HEK293 (cell line): Measurements from ENCODE around the gene COX19.

ENCODE experiments used
- BCL6B ChIP-seq: fragments of 450-650 bp; formaldehyde crosslinking; IDR thresholded peaks from 2 replicates; pipeline ENCODE4 v1.5.1; 2017; ENCODE audit warnings: missing biosample characterization, missing genetic modification characterization
- CTCF ChIP-seq: fragments of 450-650 bp; formaldehyde crosslinking; IDR thresholded peaks from 2 replicates; pipeline ENCODE4 v1.5.1; 2016; ENCODE audit warnings: missing biosample characterization, missing genetic modification characterization
- YY1 ChIP-seq: fragments of 450-650 bp; formaldehyde crosslinking; IDR thresholded peaks from 2 replicates; pipeline ENCODE4 v1.5.1; 2018; ENCODE audit warnings: missing biosample characterization, missing genetic modification characterization
- ZBTB44 ChIP-seq: fragments of 450-650 bp; IDR thresholded peaks from 2 replicates; pipeline ENCODE4 v1.5.1; 2018; ENCODE audit warnings: missing biosample characterization, mild to moderate bottlenecking, missing genetic modification characterization
- ZNF239 ChIP-seq: fragments of 450-650 bp; formaldehyde crosslinking; IDR thresholded peaks from 2 replicates; pipeline ENCODE4 v1.5.1; 2016; ENCODE audit warnings: missing biosample characterization, missing genetic modification characterization
- ZNF274 ChIP-seq, 2 experiments: fragments of 200-500 bp in 1 of 2; fragments of 450-650 bp in 1 of 2; sonication (Bioruptor generic) in 1 of 2; formaldehyde crosslinking in 1 of 2; IDR thresholded peaks; 2 replicates each; pipeline versions ENCODE4 v1.5.1 to v1.6.1; 2014 to 2016; ENCODE audit warnings: borderline replicate concordance in 1 of 2, inconsistent platforms in 1 of 2, low read length in 1 of 2, missing biosample characterization in 1 of 2, missing genetic modification characterization in 1 of 2
- ZNF324 ChIP-seq: fragments of 450-650 bp; formaldehyde crosslinking; IDR thresholded peaks from 2 replicates; pipeline ENCODE4 v1.5.1; 2016; ENCODE audit warnings: missing biosample characterization, missing genetic modification characterization
- ZNF610 ChIP-seq: fragments of 450-650 bp; formaldehyde crosslinking; IDR thresholded peaks from 2 replicates; pipeline ENCODE4 v1.5.1; 2016; ENCODE audit warnings: missing biosample characterization, missing genetic modification characterization, borderline replicate concordance
- ZNF837 ChIP-seq: fragments of 450-650 bp; formaldehyde crosslinking; IDR thresholded peaks from 2 replicates; pipeline ENCODE4 v1.5.1; 2016; ENCODE audit warnings: missing biosample characterization, missing genetic modification characterization
- ZSCAN16 ChIP-seq: fragments of 450-650 bp; formaldehyde crosslinking; IDR thresholded peaks from 2 replicates; pipeline ENCODE4 v1.5.1; 2016; ENCODE audit warnings: missing biosample characterization, missing genetic modification characterization
- TF ChIP-seq, protein P1 (sequence below): fragments of 450-650 bp; formaldehyde crosslinking; IDR thresholded peaks from 2 replicates; pipeline ENCODE4 v1.5.1; 2016; ENCODE audit warnings: missing biosample characterization, missing genetic modification characterization
- TF ChIP-seq, protein P2 (sequence below): fragments of 450-650 bp; formaldehyde crosslinking; conservative IDR thresholded peaks from 2 replicates; pipeline ENCODE4 v1.5.1; 2016; ENCODE audit warnings: low read depth, missing biosample characterization, missing genetic modification characterization
- TF ChIP-seq, protein P3 (sequence below): fragments of 450-650 bp; formaldehyde crosslinking; IDR thresholded peaks from 2 replicates; pipeline ENCODE4 v1.5.1; 2016; ENCODE audit warnings: missing biosample characterization, missing genetic modification characterization

GRCh38 chr7:991729-992656 lies 16.6 kb upstream of the COX19 start:
- TF ChIP-seq ZBTB44 (no peak), ZSCAN16 (tag by site-specific recombination) (no peak), ZNF324 (tag by site-specific recombination) (no peak), CTCF (tag by site-specific recombination) (no peak), ZNF837 (tag by site-specific recombination) (no peak), ZNF239 (tag by site-specific recombination) (no peak), YY1 (tag by site-specific recombination) (no peak), ZNF274 (IDR thresholded peaks at IDR 0.05; ENCODE audit: low read length) (no peak), ZNF274 (tag by site-specific recombination; IDR thresholded peaks at IDR 0.05; ENCODE audit: borderline replicate concordance) (no peak), ZNF610 (no peak), BCL6B (tag by site-specific recombination) (no peak)
- TF ChIP-seq, protein P1, sequence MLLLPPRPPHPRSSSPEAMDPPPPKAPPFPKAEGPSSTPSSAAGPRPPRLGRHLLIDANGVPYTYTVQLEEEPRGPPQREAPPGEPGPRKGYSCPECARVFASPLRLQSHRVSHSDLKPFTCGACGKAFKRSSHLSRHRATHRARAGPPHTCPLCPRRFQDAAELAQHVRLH (tag by site-specific recombination), result no peak
- TF ChIP-seq, protein P2, sequence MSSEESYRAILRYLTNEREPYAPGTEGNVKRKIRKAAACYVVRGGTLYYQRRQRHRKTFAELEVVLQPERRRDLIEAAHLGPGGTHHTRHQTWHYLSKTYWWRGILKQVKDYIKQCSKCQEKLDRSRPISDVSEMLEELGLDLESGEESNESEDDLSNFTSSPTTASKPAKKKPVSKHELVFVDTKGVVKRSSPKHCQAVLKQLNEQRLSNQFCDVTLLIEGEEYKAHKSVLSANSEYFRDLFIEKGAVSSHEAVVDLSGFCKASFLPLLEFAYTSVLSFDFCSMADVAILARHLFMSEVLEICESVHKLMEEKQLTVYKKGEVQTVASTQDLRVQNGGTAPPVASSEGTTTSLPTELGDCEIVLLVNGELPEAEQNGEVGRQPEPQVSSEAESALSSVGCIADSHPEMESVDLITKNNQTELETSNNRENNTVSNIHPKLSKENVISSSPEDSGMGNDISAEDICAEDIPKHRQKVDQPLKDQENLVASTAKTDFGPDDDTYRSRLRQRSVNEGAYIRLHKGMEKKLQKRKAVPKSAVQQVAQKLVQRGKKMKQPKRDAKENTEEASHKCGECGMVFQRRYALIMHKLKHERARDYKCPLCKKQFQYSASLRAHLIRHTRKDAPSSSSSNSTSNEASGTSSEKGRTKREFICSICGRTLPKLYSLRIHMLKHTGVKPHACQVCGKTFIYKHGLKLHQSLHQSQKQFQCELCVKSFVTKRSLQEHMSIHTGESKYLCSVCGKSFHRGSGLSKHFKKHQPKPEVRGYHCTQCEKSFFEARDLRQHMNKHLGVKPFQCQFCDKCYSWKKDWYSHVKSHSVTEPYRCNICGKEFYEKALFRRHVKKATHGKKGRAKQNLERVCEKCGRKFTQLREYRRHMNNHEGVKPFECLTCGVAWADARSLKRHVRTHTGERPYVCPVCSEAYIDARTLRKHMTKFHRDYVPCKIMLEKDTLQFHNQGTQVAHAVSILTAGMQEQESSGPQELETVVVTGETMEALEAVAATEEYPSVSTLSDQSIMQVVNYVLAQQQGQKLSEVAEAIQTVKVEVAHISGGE (tag by site-specific recombination), result no peak
- TF ChIP-seq, protein P3, sequence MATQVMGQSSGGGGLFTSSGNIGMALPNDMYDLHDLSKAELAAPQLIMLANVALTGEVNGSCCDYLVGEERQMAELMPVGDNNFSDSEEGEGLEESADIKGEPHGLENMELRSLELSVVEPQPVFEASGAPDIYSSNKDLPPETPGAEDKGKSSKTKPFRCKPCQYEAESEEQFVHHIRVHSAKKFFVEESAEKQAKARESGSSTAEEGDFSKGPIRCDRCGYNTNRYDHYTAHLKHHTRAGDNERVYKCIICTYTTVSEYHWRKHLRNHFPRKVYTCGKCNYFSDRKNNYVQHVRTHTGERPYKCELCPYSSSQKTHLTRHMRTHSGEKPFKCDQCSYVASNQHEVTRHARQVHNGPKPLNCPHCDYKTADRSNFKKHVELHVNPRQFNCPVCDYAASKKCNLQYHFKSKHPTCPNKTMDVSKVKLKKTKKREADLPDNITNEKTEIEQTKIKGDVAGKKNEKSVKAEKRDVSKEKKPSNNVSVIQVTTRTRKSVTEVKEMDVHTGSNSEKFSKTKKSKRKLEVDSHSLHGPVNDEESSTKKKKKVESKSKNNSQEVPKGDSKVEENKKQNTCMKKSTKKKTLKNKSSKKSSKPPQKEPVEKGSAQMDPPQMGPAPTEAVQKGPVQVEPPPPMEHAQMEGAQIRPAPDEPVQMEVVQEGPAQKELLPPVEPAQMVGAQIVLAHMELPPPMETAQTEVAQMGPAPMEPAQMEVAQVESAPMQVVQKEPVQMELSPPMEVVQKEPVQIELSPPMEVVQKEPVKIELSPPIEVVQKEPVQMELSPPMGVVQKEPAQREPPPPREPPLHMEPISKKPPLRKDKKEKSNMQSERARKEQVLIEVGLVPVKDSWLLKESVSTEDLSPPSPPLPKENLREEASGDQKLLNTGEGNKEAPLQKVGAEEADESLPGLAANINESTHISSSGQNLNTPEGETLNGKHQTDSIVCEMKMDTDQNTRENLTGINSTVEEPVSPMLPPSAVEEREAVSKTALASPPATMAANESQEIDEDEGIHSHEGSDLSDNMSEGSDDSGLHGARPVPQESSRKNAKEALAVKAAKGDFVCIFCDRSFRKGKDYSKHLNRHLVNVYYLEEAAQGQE (tag by site-specific recombination), result no peak
